HCT116 (cell line): ENCODE data around the gene LMO2. TPM values are rescaled to one million over a fixed set of nuclear protein-coding genes. Genes with fewer than 3 reads are reported as not detected.

Experiments used
- ATAC-seq: fragments of 200-7000 bp; cut with Tn5 transposase; 2 replicates; pipeline ENCODE4 v1.9.1; 2020; ENCODE audit warnings: mild to moderate bottlenecking, moderate library complexity
- BruUV-seq: library from RNA; stranded (reverse); fragments of 400-500 nt; replicated peaks from 2 replicates; lab custom pipeline; 2021; lab: Mats Ljungman, UMichigan
- CTCF ChIA-PET: fragments of 300-600 bp; sonication (Branson Sonifier 250); formaldehyde crosslinking; loops from one replicate; lab custom pipeline; 2021; ENCODE audit warnings: antibody characterized with exemption; lab: Charles Lee
- POLR2A ChIA-PET: fragments of 300-600, 350-600 bp; sonication (Branson Sonifier 250); formaldehyde crosslinking; loops from one replicate; lab custom pipeline; 2021; ENCODE audit warnings: antibody characterized with exemption; lab: Charles Lee
- RAD21 ChIA-PET, 2 experiments: fragments of 300-600 bp; sonication (Branson Sonifier 250); formaldehyde crosslinking; loops; one replicate each; lab custom pipeline; 2023; ENCODE audit warnings: low total read pairs in 2 of 2; ENCODE audit not compliant: uncharacterized antibody in 2 of 2, unreplicated experiment in 2 of 2, low non-redundant PET in 1 of 2; lab: Charles Lee
- DNase-seq: peaks from one replicate; pipeline ENCODE4 v3.0.0-alpha.2; 2010; ENCODE audit warnings: low read depth, low spot score
- H2AFZ ChIP-seq: fragments of 200-600 bp; shearing (Covaris generic), sonication (generic); 2 replicates; pipeline ENCODE4 v1.6.1; 2017; ENCODE audit warnings: low read depth, mixed run types, mixed read lengths, antibody characterized with exemption, low read length; ENCODE audit not compliant: poor library complexity, severe bottlenecking
- H3K27ac ChIP-seq: 2 replicates; pipeline ENCODE4 v1.5.1; 2012; ENCODE audit warnings: low read depth, low read length
- H3K27me3 ChIP-seq: fragments of 200-600 bp; sonication (generic); 2 replicates; pipeline ENCODE4 v1.6.1; 2016; ENCODE audit warnings: mixed run types, low read length, mixed read lengths; ENCODE audit not compliant: insufficient read depth
- H3K36me3 ChIP-seq, 2 experiments: fragments of 200-500 bp in 1 of 2; fragments of 200-600 bp in 1 of 2; sonication (Bioruptor generic) in 1 of 2; sonication (generic) in 1 of 2; 2 replicates each; pipeline versions ENCODE4 v1.5.1 to v1.6.1; 2014 to 2016; ENCODE audit warnings: low read length in 2 of 2, inconsistent platforms in 1 of 2, mixed read lengths in 1 of 2, mixed run types in 1 of 2; ENCODE audit not compliant: insufficient read depth in 2 of 2, control insufficient read depth in 1 of 2
- H3K4me1 ChIP-seq, 2 experiments: fragments of 200-600 bp in 1 of 2; sonication (generic) in 1 of 2; 2 replicates each; pipeline versions ENCODE4 v1.5.1 to v1.6.1; 2012 to 2017; ENCODE audit warnings: low read length in 2 of 2, inconsistent platforms in 1 of 2, mild to moderate bottlenecking in 1 of 2, mixed read lengths in 1 of 2, mixed run types in 1 of 2, moderate library complexity in 1 of 2; ENCODE audit not compliant: insufficient read depth in 2 of 2, control insufficient read depth in 1 of 2
- H3K4me2 ChIP-seq: fragments of 200-600 bp; sonication (generic); 2 replicates; pipeline ENCODE4 v1.6.1; 2017; ENCODE audit warnings: mixed run types, low read length, mixed read lengths
- H3K4me3 ChIP-seq, 2 experiments: fragments of 200-600 bp in 1 of 2; sonication (generic) in 1 of 2; replicated peaks in 1 of 2; 2 replicates each; pipeline ENCODE4 v1.5.1; 2011 to 2016; ENCODE audit warnings: low read length in 2 of 2, control low read depth in 1 of 2, low read depth in 1 of 2, mild to moderate bottlenecking in 1 of 2, mixed read lengths in 1 of 2, mixed run types in 1 of 2
- H3K79me2 ChIP-seq: fragments of 200-600 bp; sonication (generic); 2 replicates; pipeline ENCODE4 v1.6.1; 2017; ENCODE audit warnings: mild to moderate bottlenecking, mixed run types, low read length, moderate library complexity, mixed read lengths; ENCODE audit not compliant: insufficient read depth
- H3K9ac ChIP-seq: fragments of 200-600 bp; sonication (generic); 2 replicates; pipeline ENCODE4 v1.6.1; 2016; ENCODE audit warnings: low read length, mixed read lengths
- H3K9me2 ChIP-seq: fragments of 200-600 bp; sonication (generic), shearing (Covaris generic); 2 replicates; pipeline ENCODE4 v1.6.1; 2017; ENCODE audit warnings: mixed run types, mild to moderate bottlenecking, moderate library complexity; ENCODE audit not compliant: insufficient read depth
- H3K9me3 ChIP-seq, 2 experiments: fragments of 200-500 bp in 1 of 2; fragments of 200-600 bp in 1 of 2; sonication (Bioruptor generic) in 1 of 2; sonication (generic) in 1 of 2; 2 replicates each; pipeline ENCODE4 v1.6.1; 2014 to 2017; ENCODE audit warnings: low read length in 2 of 2, mixed read lengths in 2 of 2, inconsistent platforms in 1 of 2, low read depth in 1 of 2, mild to moderate bottlenecking in 1 of 2, mixed run types in 1 of 2, moderate library complexity in 1 of 2; ENCODE audit not compliant: control insufficient read depth in 1 of 2, insufficient read depth in 1 of 2
- H4K20me1 ChIP-seq: fragments of 200-600 bp; sonication (generic), shearing (Covaris generic); 2 replicates; pipeline ENCODE4 v1.6.1; 2017; ENCODE audit warnings: mixed run types, mild to moderate bottlenecking, moderate library complexity; ENCODE audit not compliant: insufficient read depth
- CTCF ChIP-seq, 3 experiments: fragments of 200-600 bp in 1 of 3; sonication (generic) in 1 of 3; IDR thresholded peaks in 2 of 3; conservative IDR thresholded peaks in 1 of 3; 2 replicates each; pipeline ENCODE4 v1.5.1; 2012 to 2017; ENCODE audit warnings: low read depth in 2 of 3, low read length in 2 of 3, antibody characterized with exemption in 1 of 3, borderline replicate concordance in 1 of 3, control low read depth in 1 of 3, mild to moderate bottlenecking in 1 of 3, mixed read lengths in 1 of 3, mixed run types in 1 of 3, moderate library complexity in 1 of 3; ENCODE audit not compliant: insufficient read depth in 1 of 3
- EGR1 ChIP-seq: IDR thresholded peaks from 2 replicates; pipeline ENCODE4 v1.6.1; 2012; ENCODE audit warnings: low read depth
- JUND ChIP-seq: IDR thresholded peaks from 2 replicates; pipeline ENCODE4 v1.6.1; 2012
- POLR2A ChIP-seq: IDR thresholded peaks from 2 replicates; pipeline ENCODE4 v1.7.0; 2011; ENCODE audit warnings: borderline replicate concordance; ENCODE audit not compliant: insufficient read depth, insufficient read length; ENCODE audit errors: extremely low read depth
- RAD21 ChIP-seq: IDR thresholded peaks from 2 replicates; pipeline ENCODE4 v1.6.1; 2012; ENCODE audit warnings: low read depth, mild to moderate bottlenecking
- SIN3A ChIP-seq: IDR thresholded peaks from 2 replicates; pipeline ENCODE4 v1.6.1; 2012; ENCODE audit warnings: low read depth
- TCF7L2 ChIP-seq: IDR thresholded peaks from 2 replicates; pipeline ENCODE4 v1.7.0; 2011; ENCODE audit warnings: borderline replicate concordance, inconsistent platforms; ENCODE audit not compliant: insufficient read depth, insufficient read length; ENCODE audit errors: extremely low read depth
- intact Hi-C: fragments of 100-400 bp; cut with micrococcal nuclease; formaldehyde crosslinking; loops from 2 replicates; pipeline ENCODE4 v1.10.0; 2022
- total RNA-seq: library from RNA; stranded (reverse); gene quantifications from one replicate; pipeline ENCODE4 v1.2.1, GENCODE V29; 2021; ENCODE audit not compliant: unreplicated experiment
- TF ChIP-seq, protein P1 (sequence below): IDR thresholded peaks from 2 replicates; pipeline ENCODE4 v1.6.1; 2011; ENCODE audit warnings: mild to moderate bottlenecking, low read length, moderate library complexity; ENCODE audit not compliant: insufficient replicate concordance; ENCODE audit errors: extremely low read depth

The LMO2 gene
- total RNA-seq, 1 experiment from 2014 or later = 2.8 TPM

DNA sequence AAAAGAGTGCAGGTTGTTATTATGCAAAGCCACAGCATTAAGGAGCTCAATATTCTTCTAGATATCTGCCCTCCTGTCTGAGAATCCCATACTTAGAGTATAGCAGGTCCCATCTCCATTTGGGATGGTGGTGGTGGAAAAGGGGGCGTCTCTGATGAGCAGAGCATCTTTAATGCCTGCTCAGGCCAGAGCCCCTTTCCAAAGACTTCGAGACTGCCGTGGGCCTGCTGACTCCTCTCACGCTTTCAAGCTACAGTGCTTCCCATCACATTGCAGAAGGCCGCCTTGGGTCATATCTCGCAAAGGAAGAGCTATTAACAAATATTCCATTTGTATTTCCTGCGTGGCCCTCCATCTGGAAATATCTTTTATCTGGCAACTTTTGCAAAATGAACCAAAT lies 10.9 kb downstream of the LMO2 start:
- CTCF ChIA-PET = no interaction called here
- BruUV-seq = no TSS peak
- H3K9me3 ChIP-seq = no peaks in the 10 kb centered on the region
- no peak for TF ChIP-seq SIN3A
- TF ChIP-seq TCF7L2 = no peak
- TF ChIP-seq, protein P1, sequence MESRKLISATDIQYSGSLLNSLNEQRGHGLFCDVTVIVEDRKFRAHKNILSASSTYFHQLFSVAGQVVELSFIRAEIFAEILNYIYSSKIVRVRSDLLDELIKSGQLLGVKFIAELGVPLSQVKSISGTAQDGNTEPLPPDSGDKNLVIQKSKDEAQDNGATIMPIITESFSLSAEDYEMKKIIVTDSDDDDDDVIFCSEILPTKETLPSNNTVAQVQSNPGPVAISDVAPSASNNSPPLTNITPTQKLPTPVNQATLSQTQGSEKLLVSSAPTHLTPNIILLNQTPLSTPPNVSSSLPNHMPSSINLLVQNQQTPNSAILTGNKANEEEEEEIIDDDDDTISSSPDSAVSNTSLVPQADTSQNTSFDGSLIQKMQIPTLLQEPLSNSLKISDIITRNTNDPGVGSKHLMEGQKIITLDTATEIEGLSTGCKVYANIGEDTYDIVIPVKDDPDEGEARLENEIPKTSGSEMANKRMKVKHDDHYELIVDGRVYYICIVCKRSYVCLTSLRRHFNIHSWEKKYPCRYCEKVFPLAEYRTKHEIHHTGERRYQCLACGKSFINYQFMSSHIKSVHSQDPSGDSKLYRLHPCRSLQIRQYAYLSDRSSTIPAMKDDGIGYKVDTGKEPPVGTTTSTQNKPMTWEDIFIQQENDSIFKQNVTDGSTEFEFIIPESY = no peak
- TF ChIP-seq EGR1 = no peak
- TF ChIP-seq POLR2A = no peak
- TF ChIP-seq CTCF (IDR thresholded peaks at IDR 0.05 in 2 of 3, conservative IDR thresholded peaks at IDR 0.05 in 1 of 3; ENCODE audit: borderline replicate concordance in 1 of 3, insufficient read depth in 1 of 3, low read depth in 2 of 3, low read length in 2 of 3) = no peak
- no peak for TF ChIP-seq RAD21
- TF ChIP-seq JUND = no peak
- TF ChIP-seq, all 23 proteins: peak for 0
- H3K4me1 ChIP-seq = no peaks in the 10 kb centered on the region
- intact Hi-C loops = no loop called here
- ATAC-seq (no peak), DNase-seq (no peak)
- H3K4me2 ChIP-seq = no peak overlapping the region
- H4K20me1 ChIP-seq = no peaks in the 10 kb centered on the region
- H3K4me3 ChIP-seq = no peak overlapping the region
- H3K9ac ChIP-seq = no peak overlapping the region
- no peak overlapping the region for H3K27ac ChIP-seq
- H3K9me2 ChIP-seq = no peaks in the 10 kb centered on the region
- ChIA-PET RAD21 (no interaction called here), POLR2A (no interaction called here)
- no peaks in the 10 kb centered on the region for H3K79me2 ChIP-seq
- no peak overlapping the region for H2AFZ ChIP-seq
- no peaks in the 10 kb centered on the region for H3K27me3 ChIP-seq
- H3K36me3 ChIP-seq = no peaks in the 10 kb centered on the region
